ENCODE results near the gene PIGA.

The PIGA gene

DNA sequence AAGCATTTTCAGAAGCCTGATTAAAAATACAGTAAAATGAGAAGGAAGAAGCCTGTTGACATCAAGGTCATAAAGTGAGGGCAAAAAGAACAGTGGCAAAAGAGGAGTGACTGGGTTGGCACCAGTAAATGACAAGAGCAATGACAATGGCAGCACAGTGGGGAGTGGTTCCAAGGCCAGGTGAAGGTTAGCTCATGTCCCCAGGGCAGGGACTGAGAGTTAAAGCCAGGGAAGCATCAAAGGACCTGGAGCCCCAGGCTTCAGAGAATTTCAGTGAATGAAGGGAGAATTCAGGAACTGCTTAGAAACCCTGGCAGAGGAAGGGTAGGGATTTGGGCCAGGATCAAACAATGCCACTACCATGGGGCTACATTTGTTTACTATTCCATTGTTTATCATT, 8.8 kb upstream of the PIGA start:
- Histone ChIP-seq H2AFZ (ENCODE audit: low read depth, low read length, severe bottlenecking) (no peak overlapping the region), H3K27me3 (ENCODE audit: low read length) (no peaks in the 10 kb centered on the region), H3K4me2 (ENCODE audit: low read depth, low read length, poor library complexity, severe bottlenecking) (no peak overlapping the region), H3K27ac (ENCODE audit: low read depth, low read length) (no peak overlapping the region), H4K20me1 (ENCODE audit: low read depth, low read length) (no peaks in the 10 kb centered on the region), H3K9ac (ENCODE audit: low read length) (no peak overlapping the region), H3K36me3 (ENCODE audit: low read length) (no peaks in the 10 kb centered on the region), H3K9me2 (replicated peaks; ENCODE audit: insufficient read depth, low read length) (no peaks in the 10 kb centered on the region), H3K9me3 (ENCODE audit: insufficient read depth, low read length) (no peaks in the 10 kb centered on the region), H3K79me2 (ENCODE audit: insufficient read depth, low read length) (no peaks in the 10 kb centered on the region), H3K4me3 (ENCODE audit: insufficient read depth, low read length, poor library complexity, severe bottlenecking) (no peak overlapping the region), H3F3A (ENCODE audit: insufficient read depth) (no peaks in the 10 kb centered on the region)
- TF ChIP-seq, protein P1, sequence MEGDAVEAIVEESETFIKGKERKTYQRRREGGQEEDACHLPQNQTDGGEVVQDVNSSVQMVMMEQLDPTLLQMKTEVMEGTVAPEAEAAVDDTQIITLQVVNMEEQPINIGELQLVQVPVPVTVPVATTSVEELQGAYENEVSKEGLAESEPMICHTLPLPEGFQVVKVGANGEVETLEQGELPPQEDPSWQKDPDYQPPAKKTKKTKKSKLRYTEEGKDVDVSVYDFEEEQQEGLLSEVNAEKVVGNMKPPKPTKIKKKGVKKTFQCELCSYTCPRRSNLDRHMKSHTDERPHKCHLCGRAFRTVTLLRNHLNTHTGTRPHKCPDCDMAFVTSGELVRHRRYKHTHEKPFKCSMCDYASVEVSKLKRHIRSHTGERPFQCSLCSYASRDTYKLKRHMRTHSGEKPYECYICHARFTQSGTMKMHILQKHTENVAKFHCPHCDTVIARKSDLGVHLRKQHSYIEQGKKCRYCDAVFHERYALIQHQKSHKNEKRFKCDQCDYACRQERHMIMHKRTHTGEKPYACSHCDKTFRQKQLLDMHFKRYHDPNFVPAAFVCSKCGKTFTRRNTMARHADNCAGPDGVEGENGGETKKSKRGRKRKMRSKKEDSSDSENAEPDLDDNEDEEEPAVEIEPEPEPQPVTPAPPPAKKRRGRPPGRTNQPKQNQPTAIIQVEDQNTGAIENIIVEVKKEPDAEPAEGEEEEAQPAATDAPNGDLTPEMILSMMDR (IDR thresholded peaks at IDR 0.05; ENCODE audit: insufficient read depth, low read length, poor library complexity, severe bottlenecking), result no peak
- no peak for TF ChIP-seq EZH2phosphoT487 (conservative IDR thresholded peaks at IDR 0.05; ENCODE audit: low read length)

DNA sequence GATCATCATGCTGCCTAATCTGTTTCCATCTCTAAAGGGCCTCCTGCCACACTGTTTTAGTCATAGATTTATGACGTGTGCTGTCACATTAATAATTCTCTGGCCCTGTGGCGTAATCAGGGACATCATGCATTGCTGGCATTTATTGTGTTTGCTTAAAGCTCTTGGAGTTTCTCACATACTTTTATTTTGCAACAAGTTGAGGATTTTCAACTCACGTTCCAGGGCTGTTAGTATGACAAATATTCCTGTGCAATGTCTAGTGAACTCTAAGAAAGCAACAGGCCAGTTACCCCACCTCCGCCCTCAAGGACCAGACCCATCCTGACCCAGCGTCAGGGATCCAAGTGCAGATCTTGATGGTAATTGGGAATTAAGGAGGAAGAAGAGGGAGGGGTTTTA, 7.8 kb upstream of the PIGA start:
- Histone ChIP-seq H3K4me2 (ENCODE audit: low read depth, low read length, poor library complexity, severe bottlenecking) (no peak overlapping the region), H3K9me3 (ENCODE audit: insufficient read depth, low read length) (no peaks in the 10 kb centered on the region), H3K4me3 (ENCODE audit: insufficient read depth, low read length, poor library complexity, severe bottlenecking) (no peak overlapping the region), H4K20me1 (ENCODE audit: low read depth, low read length) (no peaks in the 10 kb centered on the region), H3K9ac (ENCODE audit: low read length) (no peak overlapping the region), H3K36me3 (ENCODE audit: low read length) (no peaks in the 10 kb centered on the region), H3F3A (ENCODE audit: insufficient read depth) (no peaks in the 10 kb centered on the region), H2AFZ (ENCODE audit: low read depth, low read length, severe bottlenecking) (no peak overlapping the region), H3K9me2 (replicated peaks; ENCODE audit: insufficient read depth, low read length) (no peaks in the 10 kb centered on the region), H3K27me3 (ENCODE audit: low read length) (no peaks in the 10 kb centered on the region), H3K27ac (ENCODE audit: low read depth, low read length) (no peak overlapping the region), H3K79me2 (ENCODE audit: insufficient read depth, low read length) (no peaks in the 10 kb centered on the region)
- TF ChIP-seq, protein P1 (IDR thresholded peaks at IDR 0.05; ENCODE audit: insufficient read depth, low read length, poor library complexity, severe bottlenecking), result no peak
- TF ChIP-seq EZH2phosphoT487 (conservative IDR thresholded peaks at IDR 0.05; ENCODE audit: low read length), result no peak

DNA sequence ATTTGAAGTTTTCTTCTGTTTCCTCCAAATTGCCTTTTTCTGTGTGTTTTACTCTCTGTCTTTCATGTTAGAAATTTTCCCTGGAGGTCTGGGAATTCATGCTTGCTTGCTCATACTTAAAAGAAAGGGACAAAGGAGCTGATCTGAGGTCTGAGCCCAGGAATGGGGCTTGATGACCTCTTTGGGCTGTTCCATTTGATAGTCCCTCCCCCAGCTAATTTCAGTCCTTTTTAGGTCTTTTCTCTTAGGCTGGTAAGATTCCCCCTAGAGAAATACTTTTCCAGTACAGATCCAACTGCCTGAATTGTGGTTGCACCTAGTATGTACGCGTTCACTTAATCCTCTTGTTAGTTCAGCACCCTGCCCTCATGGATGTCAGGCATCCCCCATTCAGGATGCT, 5.5 kb upstream of the PIGA start:
- no peak overlapping the region for H3K9ac ChIP-seq (ENCODE audit: low read length)

More for the DNA sequence above, 5.5 kb upstream of the PIGA start:
- Histone ChIP-seq H3K4me3 (ENCODE audit: insufficient read depth, low read length, poor library complexity, severe bottlenecking) (no peak overlapping the region), H3K4me2 (ENCODE audit: low read depth, low read length, poor library complexity, severe bottlenecking) (no peak overlapping the region), H3K27me3 (ENCODE audit: low read length) (no peaks in the 10 kb centered on the region), H3K36me3 (ENCODE audit: low read length) (no peaks in the 10 kb centered on the region), H2AFZ (ENCODE audit: low read depth, low read length, severe bottlenecking) (no peak overlapping the region), H3K79me2 (ENCODE audit: insufficient read depth, low read length) (no peaks in the 10 kb centered on the region), H3K9me2 (replicated peaks; ENCODE audit: insufficient read depth, low read length) (no peaks in the 10 kb centered on the region), H3K9me3 (ENCODE audit: insufficient read depth, low read length) (no peaks in the 10 kb centered on the region), H3K27ac (ENCODE audit: low read depth, low read length) (no peak overlapping the region), H4K20me1 (ENCODE audit: low read depth, low read length) (no peaks in the 10 kb centered on the region), H3F3A (ENCODE audit: insufficient read depth) (no peaks in the 10 kb centered on the region)
- TF ChIP-seq, protein P1 (IDR thresholded peaks at IDR 0.05; ENCODE audit: insufficient read depth, low read length, poor library complexity, severe bottlenecking), result no peak
- TF ChIP-seq EZH2phosphoT487 (conservative IDR thresholded peaks at IDR 0.05; ENCODE audit: low read length), result no peak
